H9 (cell line): ENCODE measurements around the gene METAP2. TPM values are rescaled to one million over a fixed set of nuclear protein-coding genes. Genes with fewer than 3 reads are reported as not detected.

Source experiments
- DNase-seq: peaks from one replicate; pipeline ENCODE4 v3.0.0-alpha.2; 2017
- H2AFZ ChIP-seq: one replicate; pipeline ENCODE4 v1.6.1; 2013; ENCODE audit warnings: mild to moderate bottlenecking, low read length, control low read depth, moderate library complexity
- H2AK5ac ChIP-seq: 2 replicates; pipeline ENCODE4 v1.6.1; 2013; ENCODE audit warnings: low read length, control low read depth, mixed read lengths; ENCODE audit not compliant: insufficient read length
- H2BK120ac ChIP-seq: one replicate; pipeline ENCODE4 v1.6.1; 2013; ENCODE audit warnings: low read depth, mild to moderate bottlenecking, low read length, control low read depth, inconsistent platforms; ENCODE audit not compliant: poor library complexity, severe bottlenecking
- H2BK12ac ChIP-seq: 2 replicates; pipeline ENCODE4 v1.6.1; 2013; ENCODE audit warnings: low read length, control low read depth, mixed read lengths, low read depth; ENCODE audit not compliant: insufficient read length
- H2BK15ac ChIP-seq: 2 replicates; pipeline ENCODE4 v1.6.1; 2013; ENCODE audit warnings: low read depth, low read length, control low read depth
- H2BK20ac ChIP-seq: one replicate; pipeline ENCODE4 v1.6.1; 2013; ENCODE audit warnings: low read depth, mild to moderate bottlenecking, low read length, control low read depth, inconsistent platforms; ENCODE audit not compliant: poor library complexity, severe bottlenecking
- H2BK5ac ChIP-seq: 2 replicates; pipeline ENCODE4 v1.6.1; 2013; ENCODE audit warnings: low read length, control low read depth, mixed read lengths; ENCODE audit not compliant: insufficient read length
- H3K14ac ChIP-seq: 2 replicates; pipeline ENCODE4 v1.6.1; 2013; ENCODE audit warnings: low read length, control low read depth; ENCODE audit not compliant: insufficient read depth
- H3K18ac ChIP-seq: 2 replicates; pipeline ENCODE4 v1.6.1; 2013; ENCODE audit warnings: low read depth, mild to moderate bottlenecking, mixed read lengths, low read length, control low read depth; ENCODE audit not compliant: insufficient read length
- H3K23ac ChIP-seq: 2 replicates; pipeline ENCODE4 v1.6.1; 2013; ENCODE audit warnings: low read length, control low read depth, mixed read lengths, low read depth; ENCODE audit not compliant: insufficient read length
- H3K23me2 ChIP-seq: 2 replicates; pipeline ENCODE4 v1.6.1; 2013; ENCODE audit warnings: low read depth, mild to moderate bottlenecking, mixed read lengths, low read length, control low read depth; ENCODE audit not compliant: insufficient read length, poor library complexity, severe bottlenecking
- H3K27ac ChIP-seq: 2 replicates; pipeline ENCODE4 v1.5.1; 2013; ENCODE audit warnings: low read length, control low read depth, mixed read lengths, low read depth; ENCODE audit not compliant: insufficient read length
- H3K27me3 ChIP-seq: 2 replicates; pipeline ENCODE4 v1.6.1; 2013; ENCODE audit warnings: low read length, control low read depth, inconsistent platforms; ENCODE audit not compliant: insufficient read depth
- H3K4ac ChIP-seq: 2 replicates; pipeline ENCODE4 v1.6.1; 2013; ENCODE audit warnings: low read depth, mild to moderate bottlenecking, control low read depth, inconsistent platforms, low read length, moderate library complexity
- H3K4me1 ChIP-seq: 2 replicates; pipeline ENCODE4 v1.6.1; 2013; ENCODE audit warnings: low read length, control low read depth, inconsistent platforms; ENCODE audit not compliant: insufficient read depth
- H3K4me2 ChIP-seq: 2 replicates; pipeline ENCODE4 v1.6.1; 2013; ENCODE audit warnings: low read length, control low read depth, mixed read lengths; ENCODE audit not compliant: insufficient read length, insufficient read depth
- H3K56ac ChIP-seq: 2 replicates; pipeline ENCODE4 v1.6.1; 2013; ENCODE audit warnings: low read depth, mild to moderate bottlenecking, mixed read lengths, low read length, control low read depth; ENCODE audit not compliant: insufficient read length
- H3K79me1 ChIP-seq: 2 replicates; pipeline ENCODE4 v1.6.1; 2013; ENCODE audit warnings: low read depth, mild to moderate bottlenecking, moderate library complexity, low read length, control low read depth, inconsistent platforms; ENCODE audit not compliant: insufficient read depth, poor library complexity, severe bottlenecking
- H3K79me2 ChIP-seq: 2 replicates; pipeline ENCODE4 v1.6.1; 2013; ENCODE audit warnings: low read length, control low read depth, inconsistent platforms; ENCODE audit not compliant: insufficient read depth
- H3K9ac ChIP-seq: 2 replicates; pipeline ENCODE4 v1.6.1; 2013; ENCODE audit warnings: low read length, control low read depth, mixed read lengths; ENCODE audit not compliant: insufficient read length; ENCODE audit errors: extremely low read depth
- H3K9me3 ChIP-seq: one replicate; pipeline ENCODE4 v1.6.1; 2013; ENCODE audit warnings: low read depth, low read length, inconsistent platforms; ENCODE audit not compliant: control insufficient read depth
- H3T11ph ChIP-seq: one replicate; pipeline ENCODE4 v1.6.1; 2013; ENCODE audit warnings: mild to moderate bottlenecking, low read length, control low read depth, inconsistent platforms
- H4K20me1 ChIP-seq: one replicate; pipeline ENCODE4 v1.6.1; 2013; ENCODE audit not compliant: control insufficient read depth, insufficient read length, insufficient read depth
- H4K5ac ChIP-seq: 2 replicates; pipeline ENCODE4 v1.6.1; 2013; ENCODE audit warnings: low read depth, mild to moderate bottlenecking, mixed read lengths, low read length, control low read depth; ENCODE audit not compliant: insufficient read length
- H4K8ac ChIP-seq: replicated peaks from 2 replicates; pipeline ENCODE4 v1.6.1; 2013; ENCODE audit warnings: low read length, control low read depth, mixed read lengths, low read depth; ENCODE audit not compliant: insufficient read length
- H4K91ac ChIP-seq: 2 replicates; pipeline ENCODE4 v1.6.1; 2013; ENCODE audit warnings: low read depth, mild to moderate bottlenecking, moderate library complexity, mixed read lengths, low read length, control low read depth; ENCODE audit not compliant: insufficient read length
- H3K27ac Mint-ChIP-seq, 3 experiments: 2 replicates in 2 of 3; 3 replicates in 1 of 3; pipeline ENCODE4 v1.8.0; 2020 to 2021; ENCODE audit warnings: mixed read lengths in 3 of 3, mild to moderate bottlenecking in 1 of 3, moderate library complexity in 1 of 3
- H3K27me3 Mint-ChIP-seq: 2 replicates; pipeline ENCODE4 v1.8.0; 2021; ENCODE audit warnings: low read depth, mild to moderate bottlenecking, moderate library complexity, mixed read lengths
- H3K36me3 Mint-ChIP-seq, 3 experiments: 2 replicates in 2 of 3; 3 replicates in 1 of 3; pipeline ENCODE4 v1.8.0; 2020 to 2021; ENCODE audit warnings: low read depth in 3 of 3, mixed read lengths in 3 of 3; ENCODE audit not compliant: insufficient read depth in 1 of 3
- H3K4me1 Mint-ChIP-seq, 2 experiments: 2 replicates each; pipeline ENCODE4 v1.8.0; 2020; ENCODE audit warnings: mixed read lengths in 2 of 2
- H3K4me3 Mint-ChIP-seq, 2 experiments: 2 replicates in 1 of 2; 3 replicates in 1 of 2; pipeline ENCODE4 v1.8.0; 2020 to 2021; ENCODE audit warnings: mild to moderate bottlenecking in 2 of 2, mixed read lengths in 2 of 2, moderate library complexity in 1 of 2
- H3K9me3 Mint-ChIP-seq, 2 experiments: 2 replicates in 1 of 2; 3 replicates in 1 of 2; pipeline ENCODE4 v1.8.0; 2020; ENCODE audit warnings: mild to moderate bottlenecking in 2 of 2, mixed read lengths in 2 of 2, moderate library complexity in 1 of 2
- WGBS: extraction: QIAGEN DNeasy Blood & Tissue Kit; methylation state at CpG from one replicate; pipeline ENCODE4 v1.1.7; 2013; ENCODE audit warnings: missing lambda C conversion rate, low lambda C conversion rate, mixed read lengths; ENCODE audit not compliant: insufficient read length; ENCODE audit errors: extremely low coverage; 5-methylcytosine and 5-hydroxymethylcytosine counted together
- total RNA-seq: library from RNA; stranded (reverse); gene quantifications from 2 replicates; pipeline ENCODE4 v1.2.1, GENCODE V29; 2021
- TF ChIP-seq, protein P1 (sequence below): fragments of 200-600 bp; sonication (generic); conservative IDR thresholded peaks from 3 replicates; pipeline ENCODE4 v1.8.0; 2021; ENCODE audit warnings: antibody characterized with exemption, mild to moderate bottlenecking

The METAP2 gene
- total RNA-seq, 1 experiment from 2014 or later: 140 TPM

DNA sequence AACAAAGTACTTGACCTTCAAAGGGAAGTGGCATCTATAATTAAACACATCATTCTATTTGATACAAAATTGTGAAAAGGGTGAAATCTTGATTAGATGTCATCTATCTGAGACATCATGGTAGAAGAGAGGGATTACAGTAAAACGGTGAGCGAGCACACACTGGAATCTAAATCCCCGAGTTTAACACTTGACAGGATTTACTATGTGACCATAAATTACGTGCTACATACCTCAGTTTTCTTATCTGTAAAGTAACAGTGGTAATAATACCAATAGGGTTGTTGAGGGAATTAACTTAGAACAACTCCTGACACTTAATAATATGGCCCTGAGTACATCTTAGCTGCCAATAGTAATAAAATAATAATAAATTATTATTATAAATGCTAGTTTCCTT, 64.1 kb downstream of the METAP2 start:
- 0 out of 7 replicates have a peak overlapping the region, but pooled peaks of 1 of the 3 experiments have one; percentile 47 for H3K27ac Mint-ChIP-seq
- H3K27ac ChIP-seq: no peak overlapping the region

More for the DNA sequence above, 64.1 kb downstream of the METAP2 start:
- Histone ChIP-seq H2AFZ (no peak overlapping the region), H3K4me1 (peaks cover 11% of the 10 kb centered on the region), H2BK12ac (no peak overlapping the region), H3K14ac (no peak overlapping the region), H4K5ac (no peak overlapping the region), H3K9me3 (no peaks in the 10 kb centered on the region), H3K27me3 (no peaks in the 10 kb centered on the region), H3K9ac (no peak overlapping the region), H3K79me1 (peaks cover 10% of the 10 kb centered on the region), H3K23me2 (no peaks in the 10 kb centered on the region), H2BK15ac (no peak overlapping the region), H3K4ac (no peak overlapping the region), H3K79me2 (peaks cover 45% of the 10 kb centered on the region), H4K8ac (no peak overlapping the region), H2BK120ac (no peak overlapping the region), H2BK5ac (no peak overlapping the region), H3K23ac (no peak overlapping the region), H2AK5ac (no peak overlapping the region), H3K18ac (no peak overlapping the region), H3K56ac (no peak overlapping the region), H3T11ph (no peak overlapping the region), H3K4me2 (peak overlapping the region; percentile 46), H4K91ac (no peak overlapping the region), H4K20me1 (peaks cover 3% of the 10 kb centered on the region), H2BK20ac (no peak overlapping the region)
- no CpG with 5 or more reads among the region's 4 CpGs for WGBS
- H3K9me3 Mint-ChIP-seq: no peaks in the 10 kb centered on the region
- DNase-seq: no peak
- no peaks in the 10 kb centered on the region for H3K27me3 Mint-ChIP-seq
- no peak overlapping the region for H3K4me3 Mint-ChIP-seq
- TF ChIP-seq, protein P1, sequence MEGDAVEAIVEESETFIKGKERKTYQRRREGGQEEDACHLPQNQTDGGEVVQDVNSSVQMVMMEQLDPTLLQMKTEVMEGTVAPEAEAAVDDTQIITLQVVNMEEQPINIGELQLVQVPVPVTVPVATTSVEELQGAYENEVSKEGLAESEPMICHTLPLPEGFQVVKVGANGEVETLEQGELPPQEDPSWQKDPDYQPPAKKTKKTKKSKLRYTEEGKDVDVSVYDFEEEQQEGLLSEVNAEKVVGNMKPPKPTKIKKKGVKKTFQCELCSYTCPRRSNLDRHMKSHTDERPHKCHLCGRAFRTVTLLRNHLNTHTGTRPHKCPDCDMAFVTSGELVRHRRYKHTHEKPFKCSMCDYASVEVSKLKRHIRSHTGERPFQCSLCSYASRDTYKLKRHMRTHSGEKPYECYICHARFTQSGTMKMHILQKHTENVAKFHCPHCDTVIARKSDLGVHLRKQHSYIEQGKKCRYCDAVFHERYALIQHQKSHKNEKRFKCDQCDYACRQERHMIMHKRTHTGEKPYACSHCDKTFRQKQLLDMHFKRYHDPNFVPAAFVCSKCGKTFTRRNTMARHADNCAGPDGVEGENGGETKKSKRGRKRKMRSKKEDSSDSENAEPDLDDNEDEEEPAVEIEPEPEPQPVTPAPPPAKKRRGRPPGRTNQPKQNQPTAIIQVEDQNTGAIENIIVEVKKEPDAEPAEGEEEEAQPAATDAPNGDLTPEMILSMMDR: no peak
- H3K36me3 Mint-ChIP-seq: peaks cover 21 to 36% (median 25%) of the 10 kb centered on the region in 3 experiments
- H3K4me1 Mint-ChIP-seq: peaks cover 51 to 62% of the 10 kb centered on the region in 2 experiments
